Stimulated activated CD8-positive, alpha-beta memory T cell treated with anti-CD3 and anti-CD28 coated beads, Interleukin-12 subunit alpha, Interleukin-12 subunit beta, amount 100 ng/mL, for 1 hour (primary cell): ENCODE measurements around the gene ERC2.

Experiments used
- DNase-seq: peaks from one replicate; pipeline ENCODE4 v3.0.0-alpha.2; 2020; ENCODE audit warnings: low read depth

ERC2 gene

DNA sequence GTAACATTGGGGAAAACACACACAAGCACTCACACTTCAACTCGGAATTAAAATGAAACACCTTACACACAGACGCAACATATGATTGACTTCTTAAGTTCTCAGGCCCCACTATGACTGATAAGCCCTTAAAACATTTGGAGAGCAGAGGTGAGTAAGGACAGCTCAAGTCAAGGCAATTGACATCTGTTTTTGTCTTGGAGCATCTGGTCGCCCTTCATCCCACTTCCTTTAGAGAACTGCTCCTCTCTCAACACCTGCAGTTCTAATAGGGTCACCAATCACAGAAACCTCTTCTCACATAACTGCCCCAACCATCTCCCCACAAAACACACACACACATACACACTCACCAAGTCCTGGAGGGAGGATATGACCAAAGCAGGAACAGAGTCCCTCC lies 43.4 kb downstream of the ERC2 start:
- no peak for DNase-seq

DNA sequence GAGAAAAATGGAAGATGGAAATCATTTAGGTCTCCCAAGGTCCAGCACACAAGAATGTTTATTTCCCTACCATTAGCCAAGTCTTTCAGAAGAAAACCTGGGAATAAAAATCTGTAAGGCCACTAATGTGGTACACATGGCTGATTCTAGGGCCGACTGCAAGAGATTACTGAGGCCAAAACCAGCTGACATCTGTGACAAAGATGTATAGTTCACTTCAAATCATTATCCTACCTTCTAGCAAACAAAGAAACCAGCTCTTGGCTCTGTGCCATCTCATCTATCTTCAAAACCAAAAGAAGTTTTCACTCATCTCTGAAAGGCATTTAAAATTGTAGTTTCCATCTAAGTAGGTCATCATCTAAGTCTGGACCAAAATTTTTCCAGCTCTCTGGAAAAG lies 43.9 kb downstream of the ERC2 start:
- no peak for DNase-seq

DNA sequence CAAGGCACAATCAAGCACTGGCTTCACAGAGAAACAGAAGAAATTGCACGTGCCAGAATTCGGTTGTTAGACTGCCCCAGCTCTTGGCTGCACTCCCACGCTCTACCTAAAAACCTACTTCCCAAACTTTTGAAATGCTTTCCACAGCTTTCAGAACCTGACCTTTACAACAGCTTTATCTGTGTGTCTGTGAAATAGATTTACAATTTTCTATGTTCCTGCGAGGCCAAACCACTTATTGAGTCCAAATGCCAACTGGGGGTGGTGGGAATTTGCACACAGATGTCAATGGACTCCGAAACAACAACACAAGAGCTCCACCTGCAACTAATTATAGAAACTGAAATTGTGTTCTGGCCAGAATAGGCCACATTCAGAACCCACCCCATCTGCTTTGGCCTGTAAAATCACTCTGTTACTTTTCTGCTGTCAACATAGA lies 44.6 kb downstream of the ERC2 start:
- no peak for DNase-seq

DNA sequence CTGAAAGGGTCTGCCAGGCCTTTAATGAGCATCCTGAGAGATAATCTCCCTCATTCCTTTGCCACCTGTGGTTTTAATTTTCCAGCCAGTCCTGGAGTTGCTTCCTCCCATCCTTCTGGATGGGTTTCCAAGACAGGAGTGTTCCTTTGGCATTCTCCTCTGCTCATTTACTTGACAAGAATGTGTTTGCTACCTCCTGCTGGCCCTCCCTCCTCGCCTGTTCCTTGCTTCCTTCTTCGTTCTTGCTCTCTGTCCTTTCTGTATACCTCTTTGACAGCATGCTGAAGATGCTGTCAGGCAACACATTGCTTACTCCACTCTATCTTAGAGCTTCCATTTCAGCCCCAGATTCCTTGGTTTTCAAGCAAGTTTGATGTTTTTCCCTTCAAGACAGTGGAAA lies 46.0 kb downstream of the ERC2 start:
- DNase-seq = no peak

DNA sequence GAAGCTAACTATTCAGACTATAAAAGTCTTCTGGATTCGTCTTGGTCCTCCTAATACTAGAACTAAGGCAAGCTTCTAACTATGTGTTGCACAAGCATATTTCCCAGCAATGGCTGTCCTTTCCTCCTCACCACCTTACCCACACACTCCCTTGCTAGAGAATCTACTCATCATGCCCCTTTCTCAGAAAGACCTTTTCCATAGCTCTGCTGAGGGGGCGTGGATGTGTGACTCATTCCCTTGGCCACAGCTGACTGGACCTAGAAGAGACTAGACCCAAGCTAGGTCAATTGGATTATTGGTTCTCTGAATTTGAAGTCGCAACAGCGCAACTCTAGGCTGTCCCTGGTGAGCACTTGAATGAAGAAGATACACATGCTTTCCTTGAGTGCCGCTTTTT lies 47.1 kb downstream of the ERC2 start:
- DNase-seq = no peak

DNA sequence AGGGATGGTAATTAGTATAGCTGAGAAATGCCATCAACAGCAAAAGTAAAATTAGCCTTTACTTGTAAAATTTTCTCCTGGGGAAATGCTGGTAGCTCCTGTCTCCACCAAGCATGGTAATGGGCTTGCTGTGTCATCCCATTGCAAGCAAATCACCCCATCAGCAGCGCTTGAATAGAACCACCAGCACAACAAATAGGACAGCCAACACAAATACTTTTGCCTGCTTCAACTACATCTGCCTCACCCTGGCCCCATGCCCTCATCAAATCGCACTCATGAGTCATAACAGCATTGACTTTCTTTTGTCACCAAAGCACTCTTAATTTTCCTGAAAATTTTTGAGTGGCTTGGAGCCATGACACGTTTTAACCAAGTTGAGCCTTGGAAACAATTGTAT lies 52.6 kb downstream of the ERC2 start:
- DNase-seq = no peak

DNA sequence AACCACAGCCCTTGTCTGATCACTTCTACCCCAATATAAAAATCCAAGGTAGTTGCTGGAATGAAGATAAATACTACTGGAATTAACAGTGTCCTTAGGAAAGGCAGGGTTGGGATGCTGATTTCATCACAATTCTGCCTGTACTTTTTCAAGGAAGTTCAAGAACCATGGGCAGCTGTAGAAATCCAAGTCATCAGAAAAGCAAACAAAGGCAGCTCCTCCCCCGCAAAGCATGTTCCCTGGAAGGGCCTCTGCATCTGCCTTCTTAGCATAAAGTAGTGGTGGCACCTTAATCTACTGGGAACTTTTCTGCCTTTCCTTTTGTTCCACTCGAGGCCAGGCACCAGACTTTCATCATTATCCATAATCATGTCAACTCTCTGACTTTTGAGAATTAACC lies 54.4 kb downstream of the ERC2 start:
- no peak for DNase-seq

DNA sequence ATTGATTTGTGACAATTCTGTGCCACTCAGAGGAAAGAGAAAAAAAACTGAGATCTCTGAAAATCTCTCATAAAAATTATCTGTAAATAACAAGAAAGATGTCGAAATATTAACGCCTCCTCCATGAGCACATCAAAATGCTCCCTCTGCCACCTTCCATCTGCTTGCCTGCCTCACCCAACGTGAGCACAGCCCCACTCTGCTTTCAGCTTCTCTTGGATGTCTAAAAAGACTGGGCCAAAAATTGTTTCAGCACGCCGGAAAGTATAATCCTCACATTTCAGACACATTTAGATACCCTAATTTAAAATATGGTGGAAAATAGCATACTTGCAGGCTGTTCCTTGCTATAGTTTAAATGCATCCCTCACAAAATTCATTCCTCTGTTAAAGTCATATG lies 57.1 kb downstream of the ERC2 start:
- no peak for DNase-seq

DNA sequence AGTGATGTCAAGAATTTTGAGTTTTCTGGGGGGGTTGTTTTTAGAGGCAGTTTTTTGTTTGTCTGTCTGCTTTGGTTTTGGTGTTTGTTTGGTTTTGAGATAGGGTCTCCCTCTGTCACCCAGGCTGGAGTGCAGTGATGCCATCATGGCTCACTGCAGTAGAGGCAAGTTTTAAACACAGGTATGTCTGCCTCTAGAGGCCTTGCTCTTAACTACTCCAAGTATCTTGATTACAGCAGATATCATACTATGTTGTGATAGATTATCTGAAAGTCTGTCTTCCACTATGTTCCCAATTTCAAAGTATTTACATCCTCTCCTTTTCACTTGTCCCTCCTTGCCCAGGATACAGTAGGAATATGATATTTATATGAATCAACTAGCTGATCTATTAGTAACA lies 57.7 kb downstream of the ERC2 start:
- DNase-seq = no peak

DNA sequence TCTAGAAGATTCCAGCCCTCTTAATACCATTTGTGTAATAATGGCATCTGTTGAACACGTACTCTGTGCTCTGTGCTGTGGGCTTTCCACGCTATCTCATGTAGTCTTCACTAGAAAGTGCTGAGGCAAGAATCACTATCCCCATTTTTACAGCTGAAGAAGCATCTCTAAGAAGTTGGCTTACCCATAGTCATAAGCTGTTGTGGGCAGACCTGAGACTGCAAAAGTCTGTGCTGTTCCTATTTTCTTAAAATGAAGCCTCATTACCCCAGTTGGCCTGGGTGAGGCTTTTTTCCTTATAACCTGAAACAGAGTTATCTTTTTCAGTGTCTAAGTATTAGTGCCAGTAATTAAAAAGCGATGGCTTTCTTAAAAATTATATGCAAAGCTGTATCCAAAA lies 58.5 kb downstream of the ERC2 start:
- DNase-seq = no peak

DNA sequence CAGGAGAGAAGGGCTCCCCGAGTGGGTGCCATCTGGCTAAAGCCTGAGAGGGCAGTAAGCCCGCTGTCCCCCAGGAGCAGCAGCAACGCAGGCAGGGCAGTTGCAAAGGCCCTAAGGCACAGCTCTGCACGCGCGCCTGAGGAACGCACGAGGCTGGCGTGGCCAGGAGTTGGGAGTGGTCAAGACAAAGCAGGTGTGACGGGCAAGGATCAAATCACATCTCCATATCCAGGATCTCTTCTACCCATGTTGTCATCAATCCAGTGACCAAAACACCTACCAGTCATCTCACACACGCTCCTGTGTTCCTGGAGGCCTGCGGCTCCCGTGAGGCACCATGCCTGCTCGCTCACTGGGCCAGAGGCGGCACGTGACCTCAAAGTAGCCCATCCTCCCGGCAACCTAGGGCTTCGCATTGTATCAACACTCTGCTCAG lies 59.5 kb downstream of the ERC2 start:
- DNase-seq = no peak

DNA sequence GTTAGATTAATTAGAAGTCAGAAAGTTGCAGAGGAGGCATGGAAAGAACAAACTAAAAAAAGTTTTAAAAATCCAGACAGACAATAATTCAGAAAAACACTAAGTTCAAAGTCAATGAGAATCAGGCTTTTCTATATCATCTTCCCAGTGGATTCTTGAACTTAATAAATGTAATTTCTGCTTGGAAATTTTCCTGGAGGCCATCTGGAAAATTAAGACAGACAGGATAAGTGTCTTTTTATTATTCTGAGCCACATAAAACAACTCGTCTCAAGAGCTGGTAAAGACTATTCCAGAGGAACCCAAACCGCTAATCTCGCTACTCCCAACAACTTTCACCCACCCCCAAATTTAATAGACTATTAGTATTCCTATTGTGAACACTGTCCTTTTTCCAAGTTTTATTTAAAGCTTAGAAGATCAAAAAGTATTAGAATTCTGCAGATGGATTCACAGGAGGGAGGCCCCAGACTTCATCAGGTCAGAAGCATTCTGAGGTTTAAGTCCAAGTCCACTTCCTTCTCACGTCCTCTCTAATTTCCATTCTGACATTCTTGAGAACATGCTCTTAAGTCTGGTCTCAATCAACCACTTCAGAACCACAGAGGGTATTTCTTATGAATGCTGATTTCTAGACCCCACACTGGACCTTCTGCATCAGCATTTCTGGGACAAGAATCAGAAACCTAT lies 61.3 kb downstream of the ERC2 start:
- no peak for DNase-seq

DNA sequence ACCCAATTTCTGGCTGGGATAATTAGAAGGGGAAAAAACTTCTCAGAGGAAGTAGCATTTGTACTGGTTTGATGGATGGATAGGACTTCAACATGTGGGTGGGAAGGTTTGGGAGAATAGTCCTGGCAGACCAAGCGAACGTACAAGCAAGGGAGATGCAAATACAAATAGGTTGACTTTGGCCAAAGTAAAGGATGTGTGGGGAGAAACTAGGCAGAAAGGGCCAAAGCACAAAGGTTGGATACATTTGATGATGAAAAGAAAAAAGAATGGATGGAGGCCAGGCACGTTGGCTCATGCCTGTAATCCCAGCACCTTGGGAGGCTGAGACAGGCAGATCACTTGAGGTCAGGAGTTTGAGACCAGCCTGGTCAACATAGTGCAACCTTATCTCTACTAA lies 63.4 kb downstream of the ERC2 start:
- DNase-seq = no peak

DNA sequence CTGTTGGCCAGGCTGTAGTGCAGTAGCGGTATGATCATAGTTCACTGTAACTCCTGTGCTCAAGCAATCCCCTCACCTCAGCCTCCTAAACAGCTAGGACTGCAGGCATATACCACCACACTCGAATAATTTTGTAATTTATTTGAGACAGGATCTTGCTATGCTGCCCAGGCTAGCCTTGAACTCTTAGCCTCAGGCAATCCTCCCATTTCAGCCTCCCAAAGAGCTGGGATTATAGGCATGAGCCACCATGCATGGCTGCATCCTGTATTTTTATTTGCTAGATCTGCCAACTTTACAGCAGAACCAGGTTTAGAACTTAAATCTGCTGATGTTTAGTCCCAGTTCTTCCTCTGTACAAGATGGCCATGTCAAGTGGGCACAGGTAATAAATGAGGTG lies 69.6 kb downstream of the ERC2 start:
- no peak for DNase-seq

DNA sequence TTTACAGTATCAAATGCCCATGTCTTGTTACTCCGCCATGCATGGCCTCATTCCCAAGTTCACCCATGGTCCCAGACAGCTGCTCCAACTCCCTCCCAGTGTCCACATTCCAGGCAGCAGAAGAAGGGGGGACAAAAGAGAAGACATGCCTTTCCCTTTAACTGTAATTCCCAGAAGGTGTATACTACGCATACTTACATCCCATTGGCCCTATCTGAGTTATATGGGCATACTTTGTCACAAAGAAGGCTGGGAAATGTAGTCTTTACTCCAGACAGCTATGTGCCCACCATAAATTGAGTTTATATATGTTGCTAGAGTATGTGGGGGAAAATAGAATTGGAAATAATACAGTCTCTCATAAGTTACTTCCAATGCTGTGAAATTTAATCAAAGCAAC lies 70.5 kb downstream of the ERC2 start:
- DNase-seq = no peak

DNA sequence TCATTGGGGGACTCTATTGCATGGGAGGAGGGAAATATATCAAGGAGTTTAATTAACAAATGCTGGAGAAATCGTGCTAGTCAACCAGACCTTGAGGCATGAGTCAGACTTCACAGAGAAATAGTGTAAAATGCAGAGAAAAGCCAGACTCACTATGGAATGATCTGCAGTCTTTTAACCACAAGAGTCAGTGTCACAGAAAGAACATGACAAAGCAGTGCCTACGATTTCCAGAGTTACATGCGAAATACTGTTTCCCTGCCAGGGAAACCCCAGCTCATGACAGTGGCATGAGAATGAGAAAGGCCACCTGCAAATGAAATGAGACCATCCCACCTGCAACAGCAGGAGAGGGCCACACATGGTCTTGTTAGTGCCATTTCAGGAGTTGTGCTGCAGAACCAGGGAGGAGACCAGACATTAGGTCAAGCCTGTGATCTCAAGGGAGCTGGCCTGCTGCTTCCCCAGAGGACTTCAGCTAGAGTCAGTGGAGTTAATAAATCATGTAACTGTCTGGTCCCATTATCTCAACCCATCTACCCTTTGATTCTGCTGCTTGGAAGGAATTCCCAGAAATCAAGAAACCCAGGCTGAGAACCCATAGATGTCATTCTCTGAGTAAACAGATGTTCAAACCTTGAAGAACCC lies 79.0 kb downstream of the ERC2 start:
- no peak for DNase-seq

DNA sequence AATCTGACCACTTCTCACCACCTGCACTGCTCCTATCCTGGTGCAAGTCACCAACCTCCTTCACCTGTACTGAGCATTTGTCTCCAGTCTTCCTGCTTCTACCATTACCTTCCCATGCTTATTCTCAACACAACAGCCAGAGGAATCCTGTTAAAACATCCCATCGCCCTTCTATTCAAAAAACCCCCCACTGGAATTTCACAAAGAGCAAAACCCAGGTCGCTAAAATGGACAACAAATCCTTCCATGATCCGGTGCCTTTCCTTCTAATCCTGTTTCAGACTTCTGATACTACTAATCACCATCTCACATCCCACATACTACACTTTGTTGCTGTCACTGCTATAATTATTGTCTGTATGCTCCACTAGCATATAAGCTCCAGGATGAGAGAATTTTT lies 85.2 kb downstream of the ERC2 start:
- no peak for DNase-seq

DNA sequence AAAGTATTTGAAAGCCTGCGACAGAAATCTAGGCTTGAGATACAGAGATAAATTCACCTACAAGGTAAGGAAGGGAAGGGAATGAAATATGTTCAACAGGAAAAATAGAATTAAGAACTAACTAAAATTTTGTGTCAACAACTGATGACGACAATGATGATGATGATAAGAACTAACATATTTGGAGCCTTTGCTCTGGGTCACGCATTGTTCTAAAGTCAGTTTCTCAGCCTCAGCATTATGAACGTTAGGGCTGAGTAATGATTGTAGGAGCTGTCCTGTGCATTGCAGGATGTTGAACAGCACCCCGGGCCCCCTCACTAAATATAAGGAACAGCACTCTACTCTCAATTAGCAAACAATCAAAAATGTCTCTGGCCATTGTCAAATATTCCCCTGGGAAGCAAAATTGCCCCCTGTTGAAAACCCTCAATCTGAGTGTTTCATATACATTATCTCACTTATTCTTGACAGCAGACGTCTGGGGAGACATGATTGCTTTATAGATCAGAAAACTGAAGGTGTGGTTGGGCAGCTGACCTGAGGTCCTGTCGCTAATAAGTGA lies 88.5 kb downstream of the ERC2 start:
- DNase-seq = no peak

DNA sequence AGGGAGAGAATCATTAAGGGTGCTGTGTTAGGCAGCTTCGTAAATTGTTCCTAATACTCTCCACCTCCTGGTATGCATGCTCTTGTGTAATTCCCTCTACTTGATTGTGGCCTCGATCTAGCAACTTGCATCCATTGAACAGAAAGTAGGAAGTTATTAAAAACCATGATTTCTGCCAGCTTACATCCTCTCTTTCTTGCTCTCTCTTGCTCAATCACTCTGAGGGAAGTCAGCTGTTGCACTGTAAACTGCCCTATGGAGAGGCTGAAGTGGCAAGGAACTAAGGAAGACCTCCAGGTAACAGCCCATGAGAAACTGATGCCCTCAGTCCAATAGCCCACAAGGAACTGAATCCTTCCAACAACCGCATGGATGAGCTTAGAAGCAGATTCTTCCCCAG lies 92.6 kb downstream of the ERC2 start:
- no peak for DNase-seq

DNA sequence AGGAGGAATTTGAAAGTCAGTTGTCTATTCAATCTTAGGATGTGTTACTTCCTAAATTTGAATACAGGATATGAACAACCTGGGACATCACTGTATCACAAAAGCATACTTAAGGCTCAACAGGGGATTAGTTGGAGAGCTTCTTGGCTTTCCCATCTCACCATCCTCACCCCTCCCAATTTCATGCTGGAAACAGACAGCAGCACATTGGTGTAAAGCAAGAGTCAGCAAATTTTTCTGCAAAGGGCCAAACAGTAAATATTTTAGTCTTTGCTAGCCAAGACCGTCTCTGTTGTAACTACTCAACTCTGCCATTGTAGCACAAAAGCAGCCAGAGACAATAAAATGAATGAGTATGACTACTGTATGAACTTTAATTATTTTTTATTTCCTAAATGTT lies 94.9 kb downstream of the ERC2 start:
- DNase-seq = no peak

DNA sequence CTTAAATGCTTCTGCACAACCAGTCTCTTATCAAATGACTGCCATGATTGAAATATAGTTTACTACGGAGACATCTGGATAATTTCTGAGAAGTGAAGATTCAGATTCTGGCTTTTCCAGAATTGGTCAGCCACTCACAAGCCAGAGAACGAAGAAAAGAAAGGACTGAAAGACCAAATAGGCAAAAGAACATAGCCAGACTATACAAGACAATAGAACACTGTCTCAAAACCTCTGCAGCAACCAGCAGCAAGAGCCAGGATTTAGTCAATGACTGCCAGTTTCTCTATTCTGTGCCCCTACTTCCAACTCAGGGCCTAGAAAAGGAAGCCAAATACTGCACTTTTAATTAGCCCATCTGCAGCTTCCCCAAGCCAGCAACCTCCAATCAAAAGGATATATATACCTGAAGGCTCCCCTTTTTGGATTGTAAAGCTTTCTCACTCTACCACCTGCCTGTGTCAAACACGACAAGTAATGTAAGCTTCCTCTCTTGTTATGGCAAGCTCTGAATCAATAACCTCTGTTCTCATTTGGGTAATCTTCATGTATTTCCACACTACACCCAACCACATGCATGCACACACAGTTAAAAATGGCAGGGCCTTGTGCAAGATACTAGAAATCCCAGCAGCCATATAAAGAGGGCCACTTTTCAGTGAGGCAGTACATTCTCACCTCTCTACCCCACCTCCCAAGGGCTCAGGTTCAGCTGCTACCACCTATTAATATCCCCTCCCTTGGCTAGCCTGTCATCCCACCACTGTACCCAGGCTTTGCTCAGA lies 97.1 kb downstream of the ERC2 start:
- DNase-seq = no peak

DNA sequence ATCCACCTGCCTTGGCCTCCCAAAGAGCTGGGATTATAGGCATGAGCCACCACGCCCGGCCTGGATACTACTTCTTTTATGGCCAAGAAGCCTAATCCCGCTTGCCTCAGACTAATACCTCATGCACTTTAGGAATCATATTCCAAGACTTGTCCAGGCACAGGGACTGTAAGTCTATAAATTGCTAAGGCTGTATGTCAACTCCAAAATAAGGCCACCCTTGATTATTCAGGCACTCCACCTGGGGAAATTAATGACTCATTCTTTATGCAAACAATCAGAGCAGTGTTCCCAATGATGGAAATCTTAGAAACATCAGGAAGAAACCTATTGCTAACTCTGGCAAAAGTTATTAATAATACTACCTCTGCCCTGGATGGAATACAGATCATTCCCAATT lies 98.4 kb downstream of the ERC2 start:
- no peak for DNase-seq

DNA sequence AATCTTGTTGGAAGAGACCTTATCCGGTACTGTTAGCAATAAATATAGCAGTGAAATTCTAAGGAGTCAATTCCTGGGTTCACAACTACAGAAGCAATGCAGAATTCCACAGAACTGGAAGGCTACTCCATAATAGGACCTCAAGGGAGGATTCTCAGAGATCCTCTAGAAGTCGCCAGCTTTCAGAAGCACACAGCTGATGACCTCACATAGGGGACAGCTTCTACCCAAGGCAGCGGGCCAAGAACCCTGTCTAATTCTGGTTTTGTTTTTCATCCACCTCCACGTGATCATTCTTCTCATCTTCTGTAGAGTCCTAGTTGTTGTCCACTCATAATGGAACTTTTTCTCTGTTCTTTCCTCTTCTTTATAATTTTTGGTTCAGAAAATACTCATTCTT lies 99.4 kb downstream of the ERC2 start:
- DNase-seq = no peak
